ENCODE data around the gene MAP1B.
A peak's percentile ranks its signal among the peaks of the same experiment; 100 is the strongest.

Gene MAP1B

DNA sequence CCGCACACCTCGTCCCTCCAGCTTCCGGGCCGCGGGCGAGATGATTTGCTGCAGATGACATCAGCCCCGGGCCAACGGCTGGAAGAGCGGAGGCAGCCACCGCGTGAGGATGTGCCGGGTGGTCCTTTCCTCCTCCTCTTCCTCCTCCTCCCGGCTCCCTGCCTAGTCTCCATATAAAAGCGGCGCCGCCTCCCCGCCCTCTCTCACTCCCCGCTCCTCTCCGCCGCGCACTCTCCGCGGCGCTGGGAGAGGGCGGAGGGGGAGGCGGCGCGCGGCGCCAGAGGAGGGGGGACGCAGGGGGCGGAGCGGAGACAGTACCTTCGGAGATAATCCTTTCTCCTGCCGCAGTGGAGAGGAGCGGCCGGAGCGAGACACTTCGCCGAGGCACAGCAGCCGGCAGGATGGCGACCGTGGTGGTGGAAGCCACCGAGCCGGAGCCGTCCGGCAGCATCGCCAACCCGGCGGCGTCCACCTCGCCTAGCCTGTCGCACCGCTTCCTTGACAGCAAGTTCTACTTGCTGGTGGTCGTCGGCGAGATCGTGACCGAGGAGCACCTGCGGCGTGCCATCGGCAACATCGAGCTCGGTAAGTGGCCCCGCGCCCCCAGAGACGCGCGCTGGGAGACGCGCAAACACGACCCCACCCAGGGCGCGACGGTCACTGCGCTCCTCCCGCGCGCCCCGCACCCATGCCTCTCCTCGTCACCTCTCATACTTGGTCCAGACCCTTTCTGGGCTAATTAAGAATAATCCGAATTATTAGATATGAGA is at the start of gene MAP1B:
TSS of gene MAP1B (plus strand) at position 345 of the 770 bp plus-strand sequence. CDS start at position 402, 57 bp downstream.
- TF ChIP-seq, protein P1, sequence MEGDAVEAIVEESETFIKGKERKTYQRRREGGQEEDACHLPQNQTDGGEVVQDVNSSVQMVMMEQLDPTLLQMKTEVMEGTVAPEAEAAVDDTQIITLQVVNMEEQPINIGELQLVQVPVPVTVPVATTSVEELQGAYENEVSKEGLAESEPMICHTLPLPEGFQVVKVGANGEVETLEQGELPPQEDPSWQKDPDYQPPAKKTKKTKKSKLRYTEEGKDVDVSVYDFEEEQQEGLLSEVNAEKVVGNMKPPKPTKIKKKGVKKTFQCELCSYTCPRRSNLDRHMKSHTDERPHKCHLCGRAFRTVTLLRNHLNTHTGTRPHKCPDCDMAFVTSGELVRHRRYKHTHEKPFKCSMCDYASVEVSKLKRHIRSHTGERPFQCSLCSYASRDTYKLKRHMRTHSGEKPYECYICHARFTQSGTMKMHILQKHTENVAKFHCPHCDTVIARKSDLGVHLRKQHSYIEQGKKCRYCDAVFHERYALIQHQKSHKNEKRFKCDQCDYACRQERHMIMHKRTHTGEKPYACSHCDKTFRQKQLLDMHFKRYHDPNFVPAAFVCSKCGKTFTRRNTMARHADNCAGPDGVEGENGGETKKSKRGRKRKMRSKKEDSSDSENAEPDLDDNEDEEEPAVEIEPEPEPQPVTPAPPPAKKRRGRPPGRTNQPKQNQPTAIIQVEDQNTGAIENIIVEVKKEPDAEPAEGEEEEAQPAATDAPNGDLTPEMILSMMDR (conservative IDR thresholded peaks at IDR 0.05; ENCODE audit: control insufficient read depth, insufficient read depth, low read depth, low read length): no peak
- H3K4me3 ChIP-seq (ENCODE audit: control insufficient read depth, low read depth, low read length): peak within 1 kb of the TSS; percentile 87
- DNase-seq (ENCODE audit: low read depth): peak; percentile 64

DNA sequence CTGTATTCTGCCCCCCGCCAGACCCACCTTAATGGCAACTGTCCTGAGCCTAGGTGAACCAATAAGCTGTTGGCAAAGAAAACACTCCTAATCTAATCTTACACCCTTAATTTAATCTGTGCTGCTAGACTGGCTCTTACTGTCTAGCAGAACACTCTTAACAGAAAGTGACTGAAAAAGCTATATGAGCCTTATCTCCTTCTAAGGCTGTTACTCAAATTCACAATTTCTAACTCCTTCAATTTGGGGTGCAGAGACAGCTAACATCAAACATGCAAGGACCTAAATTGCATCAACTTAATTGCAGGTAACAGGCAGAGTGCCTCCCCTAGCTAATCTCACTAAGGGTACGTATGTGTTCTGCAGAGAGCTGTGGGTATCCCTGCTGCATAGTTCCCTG is 49.5 kb upstream of the MAP1B start:
- DNase-seq (ENCODE audit: low read depth): no peak
- H3K4me3 ChIP-seq (ENCODE audit: control insufficient read depth, low read depth, low read length): no peak overlapping the region
- TF ChIP-seq, protein P1 (conservative IDR thresholded peaks at IDR 0.05; ENCODE audit: control insufficient read depth, insufficient read depth, low read depth, low read length): no peak

DNA sequence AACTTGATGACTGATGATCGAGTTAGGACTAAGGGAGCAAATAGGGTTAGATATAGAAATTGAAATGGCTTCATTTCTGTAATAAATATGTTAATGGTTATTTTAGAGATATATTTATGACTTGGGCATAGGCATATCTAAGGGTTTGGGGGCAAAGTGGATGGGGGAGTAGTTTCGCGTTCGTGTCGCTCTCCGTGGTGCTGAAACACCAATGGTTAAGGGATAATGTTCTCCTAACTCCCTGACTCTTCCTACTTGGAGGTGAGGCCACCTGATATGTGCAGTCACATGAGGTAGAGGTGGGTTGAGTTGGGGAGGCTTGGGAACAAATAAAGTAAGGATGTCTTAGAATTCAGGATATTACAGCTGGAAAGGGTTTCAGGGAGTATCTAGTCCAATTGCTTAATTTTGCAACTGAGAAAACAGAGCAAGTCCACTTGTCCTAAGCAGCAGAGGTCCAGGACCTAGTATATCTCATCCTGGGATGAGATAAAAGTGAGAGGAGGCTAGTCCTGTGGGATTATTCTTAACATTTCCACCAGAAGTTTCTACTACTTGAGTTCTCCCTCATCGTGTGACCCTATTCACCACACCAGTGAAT is 44.0 kb upstream of the MAP1B start:
- TF ChIP-seq, protein P1 (conservative IDR thresholded peaks at IDR 0.05; ENCODE audit: control insufficient read depth, insufficient read depth, low read depth, low read length): no peak
- peak; percentile 35 for DNase-seq (ENCODE audit: low read depth)
- H3K4me3 ChIP-seq (ENCODE audit: control insufficient read depth, low read depth, low read length): no peak overlapping the region

DNA sequence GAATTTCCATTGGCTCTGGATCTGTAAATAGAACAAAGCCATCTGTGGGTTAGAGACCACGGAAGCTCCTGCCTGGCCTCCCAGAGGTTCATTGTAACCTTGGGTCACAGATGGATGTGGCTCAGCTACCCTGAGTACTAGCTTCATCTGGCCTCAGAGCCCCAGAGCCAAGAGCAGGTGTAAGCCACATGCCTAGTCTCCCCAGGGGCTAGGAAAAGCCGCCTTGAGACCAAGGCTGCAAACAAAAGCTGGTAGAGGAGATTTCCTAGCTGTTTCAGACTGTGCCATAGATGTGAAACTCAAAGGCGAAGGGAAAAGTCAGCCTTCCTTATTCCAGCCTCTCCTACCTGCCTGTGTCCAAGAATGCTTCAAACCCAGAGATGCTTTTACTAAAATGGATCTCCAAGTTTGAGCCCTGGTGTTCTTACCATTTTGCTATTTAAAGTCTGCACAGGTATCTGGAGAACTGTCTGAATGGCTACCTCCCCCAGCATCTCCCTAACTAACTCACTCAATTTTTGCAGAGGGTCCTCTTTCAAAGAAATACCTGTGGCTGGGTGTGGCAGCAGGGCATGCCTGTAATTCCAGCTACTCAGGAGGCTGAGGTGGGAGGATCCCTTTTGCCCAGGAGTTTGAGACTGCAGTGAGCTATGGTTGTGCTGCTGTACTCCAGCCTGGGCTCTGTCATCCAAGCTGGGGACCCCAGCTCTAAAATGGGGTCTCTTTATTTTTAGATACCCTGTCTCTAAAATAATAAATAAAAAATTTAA is 42.3 kb upstream of the MAP1B start:
- H3K4me3 ChIP-seq (ENCODE audit: control insufficient read depth, low read depth, low read length): no peak overlapping the region
- TF ChIP-seq, protein P1 (conservative IDR thresholded peaks at IDR 0.05; ENCODE audit: control insufficient read depth, insufficient read depth, low read depth, low read length): no peak
- no peak for DNase-seq (ENCODE audit: low read depth)

DNA sequence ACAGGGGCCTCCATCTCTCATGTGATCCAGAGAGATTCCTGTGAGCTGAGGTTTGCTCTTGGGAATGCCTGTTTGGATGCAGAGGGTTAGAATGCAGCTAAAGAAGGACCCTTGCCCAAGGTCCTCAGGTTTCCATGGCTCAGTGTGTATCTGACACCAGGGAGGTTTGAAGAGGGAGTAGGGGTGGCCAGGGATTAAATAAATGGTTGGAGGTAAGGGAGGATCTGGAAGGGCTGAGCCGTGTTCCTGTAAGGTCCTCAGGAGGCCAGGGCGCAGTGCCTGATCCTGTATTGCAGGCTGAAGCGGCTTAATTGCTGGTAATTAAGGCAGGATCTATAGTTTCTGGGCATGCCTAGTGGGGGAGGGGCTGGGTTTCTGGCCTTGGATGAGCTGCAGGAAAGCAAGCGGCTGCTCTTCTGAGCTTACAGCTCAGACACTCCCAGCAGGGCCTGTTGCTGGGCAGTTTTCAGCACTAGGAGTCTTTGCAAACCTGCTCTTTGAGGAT is 41.5 kb upstream of the MAP1B start:
- H3K4me3 ChIP-seq (ENCODE audit: control insufficient read depth, low read depth, low read length): no peak overlapping the region
- TF ChIP-seq, protein P1 (conservative IDR thresholded peaks at IDR 0.05; ENCODE audit: control insufficient read depth, insufficient read depth, low read depth, low read length): no peak
- no peak for DNase-seq (ENCODE audit: low read depth)

DNA sequence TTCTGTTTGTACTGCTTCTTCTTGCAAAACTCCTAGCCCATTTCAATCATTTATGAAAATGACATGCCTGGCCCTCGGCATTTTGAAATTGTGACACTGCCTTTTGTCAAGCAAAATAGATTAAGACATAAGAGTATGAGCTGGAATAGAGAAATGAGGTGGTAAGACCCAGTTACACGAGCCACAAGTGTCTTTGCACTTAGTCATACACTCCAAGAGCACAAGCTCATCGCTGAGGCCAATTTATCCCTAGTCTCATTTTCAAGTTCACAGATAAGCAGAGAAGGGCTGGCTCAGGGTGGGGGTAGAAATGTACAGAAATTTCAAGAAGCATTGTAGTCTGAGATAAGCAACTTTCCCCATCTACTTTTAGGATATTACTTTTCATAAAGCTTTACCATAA is 40.6 kb upstream of the MAP1B start:
- no peak overlapping the region for H3K4me3 ChIP-seq (ENCODE audit: control insufficient read depth, low read depth, low read length)
- DNase-seq (ENCODE audit: low read depth): peak; percentile 78

More for the DNA sequence above, 40.6 kb upstream of the MAP1B start:
- TF ChIP-seq, protein P1 (conservative IDR thresholded peaks at IDR 0.05; ENCODE audit: control insufficient read depth, insufficient read depth, low read depth, low read length): no peak
